Measurements from ENCODE around the gene CIB2.

CIB2 gene

DNA sequence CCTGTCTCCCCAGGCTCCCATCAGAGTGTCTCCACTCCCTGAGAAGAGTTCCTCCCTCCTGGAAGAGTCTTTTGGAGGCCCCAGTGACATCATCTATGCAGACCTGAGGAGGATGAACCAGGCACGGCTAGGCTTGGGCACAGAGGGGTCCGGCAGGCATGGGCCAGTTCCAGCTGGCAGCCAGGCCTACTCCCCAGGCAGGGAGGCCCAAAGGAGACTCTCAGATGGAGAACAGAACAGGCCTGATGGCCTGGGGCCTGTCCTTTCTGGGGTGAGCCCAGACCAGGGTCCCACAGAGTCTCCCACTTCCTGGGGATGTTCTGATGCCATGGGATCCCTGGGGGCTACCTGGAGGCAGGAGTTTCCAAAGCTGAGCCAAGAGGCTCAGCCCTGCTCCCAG lies 30.4 kb downstream of the CIB2 start:
- no peak overlapping the region for H3K4me3 ChIP-seq (ENCODE audit: low read depth, low read length)
- TF ChIP-seq, protein P1, sequence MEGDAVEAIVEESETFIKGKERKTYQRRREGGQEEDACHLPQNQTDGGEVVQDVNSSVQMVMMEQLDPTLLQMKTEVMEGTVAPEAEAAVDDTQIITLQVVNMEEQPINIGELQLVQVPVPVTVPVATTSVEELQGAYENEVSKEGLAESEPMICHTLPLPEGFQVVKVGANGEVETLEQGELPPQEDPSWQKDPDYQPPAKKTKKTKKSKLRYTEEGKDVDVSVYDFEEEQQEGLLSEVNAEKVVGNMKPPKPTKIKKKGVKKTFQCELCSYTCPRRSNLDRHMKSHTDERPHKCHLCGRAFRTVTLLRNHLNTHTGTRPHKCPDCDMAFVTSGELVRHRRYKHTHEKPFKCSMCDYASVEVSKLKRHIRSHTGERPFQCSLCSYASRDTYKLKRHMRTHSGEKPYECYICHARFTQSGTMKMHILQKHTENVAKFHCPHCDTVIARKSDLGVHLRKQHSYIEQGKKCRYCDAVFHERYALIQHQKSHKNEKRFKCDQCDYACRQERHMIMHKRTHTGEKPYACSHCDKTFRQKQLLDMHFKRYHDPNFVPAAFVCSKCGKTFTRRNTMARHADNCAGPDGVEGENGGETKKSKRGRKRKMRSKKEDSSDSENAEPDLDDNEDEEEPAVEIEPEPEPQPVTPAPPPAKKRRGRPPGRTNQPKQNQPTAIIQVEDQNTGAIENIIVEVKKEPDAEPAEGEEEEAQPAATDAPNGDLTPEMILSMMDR (IDR thresholded peaks at IDR 0.05; ENCODE audit: low read depth, low read length, missing control alignments): no peak
- in situ Hi-C loops (cut with HindIII; ENCODE audit: low sequenced_read_pairs): no loop called here
- no peak for DNase-seq (ENCODE audit: low read depth)

DNA sequence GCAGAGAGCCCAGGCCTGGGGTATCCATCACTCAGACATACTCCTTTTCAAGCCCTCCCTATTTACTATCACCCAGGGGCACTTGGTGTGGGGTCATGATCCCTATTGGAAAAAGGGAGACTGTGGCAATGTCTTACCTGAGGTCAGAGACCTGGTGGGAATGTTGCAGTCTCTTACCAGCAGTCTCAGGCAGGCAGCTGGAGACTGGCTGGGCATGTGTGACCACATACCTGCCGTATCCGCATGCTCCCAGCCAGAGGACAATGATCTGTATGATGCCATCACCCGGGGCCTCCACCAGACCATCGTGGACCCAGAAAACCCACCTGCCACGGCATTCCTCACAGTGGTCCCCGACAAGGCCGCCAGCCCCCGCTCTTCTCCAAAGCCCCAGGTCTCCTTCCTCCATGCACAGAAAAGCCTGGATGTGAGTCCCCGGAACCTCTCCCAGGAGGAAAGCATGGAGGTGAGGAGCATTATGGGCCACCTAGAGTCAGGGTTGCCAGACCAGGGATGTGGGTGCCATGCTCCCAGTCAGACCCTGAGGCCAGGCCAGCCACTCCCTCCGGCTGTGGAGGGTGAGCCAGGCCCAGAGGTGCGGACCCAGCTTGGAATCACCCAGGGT lies 33.0 kb downstream of the CIB2 start:
- no peak for DNase-seq (ENCODE audit: low read depth)
- no peak overlapping the region for H3K4me3 ChIP-seq (ENCODE audit: low read depth, low read length)
- in situ Hi-C loops (cut with HindIII; ENCODE audit: low sequenced_read_pairs): no loop called here
- TF ChIP-seq, protein P1 (IDR thresholded peaks at IDR 0.05; ENCODE audit: low read depth, low read length, missing control alignments): no peak

DNA sequence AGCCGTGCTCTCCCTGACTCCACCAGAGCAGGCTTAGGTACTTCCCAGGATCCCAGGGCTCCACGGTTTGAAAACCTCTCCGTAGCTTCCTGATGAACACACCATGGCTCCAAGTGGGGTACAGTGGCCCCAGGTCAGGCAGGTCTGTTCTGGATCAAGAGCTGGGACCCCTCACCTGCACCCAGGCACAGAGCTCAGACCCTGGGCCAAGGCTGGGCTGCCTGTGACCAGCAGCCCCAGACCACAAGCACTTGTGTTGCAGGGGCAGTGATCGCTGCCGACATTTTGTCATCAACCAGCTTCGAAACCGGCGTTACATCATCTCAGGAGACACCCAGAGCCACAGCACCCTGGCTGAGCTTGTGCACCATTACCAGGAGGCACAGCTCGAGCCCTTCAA lies 33.6 kb downstream of the CIB2 start:
- in situ Hi-C loops (cut with HindIII; ENCODE audit: low sequenced_read_pairs): no loop called here
- TF ChIP-seq, protein P1 (IDR thresholded peaks at IDR 0.05; ENCODE audit: low read depth, low read length, missing control alignments): no peak
- no peak for DNase-seq (ENCODE audit: low read depth)
- H3K4me3 ChIP-seq (ENCODE audit: low read depth, low read length): no peak overlapping the region

DNA sequence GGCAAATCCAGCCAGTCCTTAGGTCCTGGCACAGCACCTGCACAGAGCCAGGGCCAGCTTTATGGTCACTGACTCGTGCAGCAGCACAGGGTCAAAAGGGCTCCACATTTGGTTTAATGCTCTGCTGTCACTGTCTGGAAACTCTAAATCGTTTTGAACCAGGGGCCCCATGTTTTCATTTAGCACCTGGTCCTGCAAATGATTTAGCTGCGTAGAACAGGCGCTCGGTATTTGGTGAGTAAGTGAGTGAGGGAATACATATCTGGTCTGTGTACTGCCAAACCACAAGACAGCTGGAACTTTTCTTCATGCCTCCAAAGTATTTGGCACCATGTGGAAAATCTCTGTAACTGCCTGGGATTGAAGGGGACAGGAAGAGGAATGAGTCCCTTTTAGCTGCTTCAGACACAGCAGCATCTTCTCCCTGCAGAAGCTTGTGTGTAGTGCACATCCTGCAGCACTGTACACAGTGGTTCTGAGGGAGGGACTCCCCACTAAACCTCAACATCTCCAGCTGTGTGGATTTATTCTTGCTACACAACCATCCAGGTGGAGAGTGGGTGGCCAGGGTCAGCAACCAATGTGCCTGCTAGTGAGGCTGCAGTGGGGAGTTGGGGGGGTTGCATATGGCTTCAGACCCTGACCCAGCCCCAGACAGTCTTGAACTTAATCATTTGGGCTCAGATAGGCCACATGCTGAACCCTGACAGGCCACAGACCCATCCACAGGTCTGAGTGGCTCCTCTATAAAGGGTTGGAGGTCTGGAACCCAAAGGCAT lies 37.8 kb downstream of the CIB2 start:
- DNase-seq (ENCODE audit: low read depth): peak; percentile 67
- no peak overlapping the region for H3K4me3 ChIP-seq (ENCODE audit: low read depth, low read length)
- TF ChIP-seq, protein P1 (IDR thresholded peaks at IDR 0.05; ENCODE audit: low read depth, low read length, missing control alignments): no peak
- in situ Hi-C loops (cut with HindIII; ENCODE audit: low sequenced_read_pairs): no loop called here

DNA sequence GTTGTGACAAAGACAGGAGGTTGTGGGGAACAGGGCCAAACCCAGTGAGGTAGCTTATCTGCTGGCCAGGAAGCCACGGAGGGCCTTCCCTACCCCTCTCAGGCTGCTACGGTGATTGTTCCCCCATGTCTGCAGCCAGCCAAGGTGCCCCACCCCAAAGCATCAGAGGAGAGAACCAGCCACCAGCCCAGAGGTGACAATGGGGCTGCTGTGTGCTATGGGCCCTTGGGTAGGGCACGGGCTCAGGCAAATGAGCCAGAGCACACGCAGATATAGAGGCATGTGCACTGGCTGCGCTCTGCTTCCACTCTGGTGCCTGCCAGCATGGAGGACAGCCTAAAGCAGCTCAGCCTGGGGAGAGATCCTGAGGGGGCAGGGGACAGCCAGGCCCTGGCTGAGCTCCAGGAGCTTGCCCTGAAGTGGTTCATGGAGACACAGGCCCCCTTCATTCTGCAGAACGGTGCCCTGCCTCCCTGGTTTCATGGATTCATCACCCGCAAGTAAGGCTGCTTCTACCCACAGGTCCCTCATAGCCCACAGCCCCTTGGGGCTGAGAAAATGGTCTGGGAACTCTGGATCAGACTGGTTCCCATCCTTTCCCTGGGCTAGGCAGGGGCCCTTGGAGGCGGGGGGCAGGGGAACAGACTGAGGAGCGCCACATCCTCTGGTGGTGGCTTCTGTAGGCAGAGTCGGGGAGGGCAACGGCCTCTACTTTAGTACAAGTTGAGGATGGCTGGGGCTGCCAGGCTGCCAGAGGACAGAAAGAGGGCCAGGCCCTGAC lies 38.8 kb downstream of the CIB2 start, which contains the start of gene SH2D7:
Gene SH2D7, plus strand, starts transcription at position 301 of the 781 bp plus-strand sequence. Its CDS starts 24 bp downstream, at position 325.
- no peak within 1 kb of the TSS for H3K4me3 ChIP-seq (ENCODE audit: low read depth, low read length)
- TF ChIP-seq, protein P1 (IDR thresholded peaks at IDR 0.05; ENCODE audit: low read depth, low read length, missing control alignments): no peak
- DNase-seq (ENCODE audit: low read depth): no peak
- in situ Hi-C loops (cut with HindIII; ENCODE audit: low sequenced_read_pairs): no loop called here

DNA sequence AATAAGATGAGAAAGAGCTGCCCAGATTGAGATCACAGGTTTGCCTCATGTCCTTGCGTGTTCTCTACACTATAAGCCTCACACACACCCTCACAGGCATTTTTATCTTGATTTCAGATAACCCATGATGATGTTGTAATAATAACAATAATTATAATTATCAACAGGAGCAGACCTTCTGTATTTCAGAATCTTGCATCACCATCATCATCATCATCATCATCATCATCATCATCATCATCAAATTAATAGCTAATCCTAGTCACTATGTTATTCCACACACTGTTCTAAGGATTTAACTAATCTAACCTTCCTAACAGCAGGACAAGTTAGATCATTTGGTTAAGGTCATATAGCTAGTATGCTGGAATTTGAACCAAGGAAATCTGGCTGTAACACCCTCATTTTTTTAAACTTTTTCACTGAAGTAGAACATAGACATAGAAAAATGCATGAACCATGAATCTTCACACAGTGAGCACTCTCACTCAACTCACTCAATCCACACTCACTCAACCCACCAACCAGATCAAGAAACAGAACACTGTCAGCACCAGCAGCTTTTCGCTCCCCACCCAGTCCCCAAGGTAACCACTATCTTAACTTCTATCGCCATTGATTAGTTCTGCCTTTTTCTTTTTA lies 40.7 kb downstream of the CIB2 start:
- TF ChIP-seq, protein P1 (IDR thresholded peaks at IDR 0.05; ENCODE audit: low read depth, low read length, missing control alignments): no peak

More for the DNA sequence above, 40.7 kb downstream of the CIB2 start:
- in situ Hi-C loops (cut with HindIII; ENCODE audit: low sequenced_read_pairs): no loop called here
- DNase-seq (ENCODE audit: low read depth): no peak
- no peak overlapping the region for H3K4me3 ChIP-seq (ENCODE audit: low read depth, low read length)
